HepG2 (cell line): ENCODE results near the gene FLRT3. TPM values are rescaled to one million over a fixed set of nuclear protein-coding genes. Genes with fewer than 3 reads are reported as not detected.

Experiments used
- GLI4 ChIP-seq: sonication (generic); formaldehyde crosslinking; IDR thresholded peaks from 2 replicates; pipeline ENCODE4 v1.5.1; 2020; ENCODE audit warnings: missing genetic modification reagents, mild to moderate bottlenecking, moderate library complexity, borderline replicate concordance
- HHEX ChIP-seq: IDR thresholded peaks from 2 replicates; pipeline ENCODE4 v1.6.1; 2016; ENCODE audit warnings: control low read depth
- NONO ChIP-seq, 2 experiments: fragments of 450-650 bp in 1 of 2; sonication (generic) in 1 of 2; formaldehyde crosslinking in 1 of 2; IDR thresholded peaks in 1 of 2; conservative IDR thresholded peaks in 1 of 2; 2 replicates each; pipeline versions ENCODE4 v1.6.1 to v1.8.0; 2017 to 2022; ENCODE audit warnings: mild to moderate bottlenecking in 1 of 2, missing genetic modification reagents in 1 of 2, moderate library complexity in 1 of 2
- PCBP2 ChIP-seq: fragments of 200-400 bp; formaldehyde crosslinking; optimal IDR thresholded peaks from 2 replicates; pipeline ENCODE3; 2018; ENCODE audit warnings: low read length, low read depth; ENCODE audit not compliant: poor library complexity, severe bottlenecking
- RBAK ChIP-seq: sonication (generic); formaldehyde crosslinking; IDR thresholded peaks from 2 replicates; pipeline ENCODE4 v1.5.1; 2020; ENCODE audit warnings: mild to moderate bottlenecking, missing genetic modification reagents
- TFAP4 ChIP-seq: sonication (generic); IDR thresholded peaks from 2 replicates; pipeline ENCODE4 v1.6.1; 2016; ENCODE audit warnings: low read depth, borderline replicate concordance
- ZBTB42 ChIP-seq: sonication (generic); formaldehyde crosslinking; IDR thresholded peaks from 2 replicates; pipeline ENCODE4 v1.5.0; 2020; ENCODE audit warnings: mild to moderate bottlenecking, missing genetic modification reagents
- ZFP36L2 ChIP-seq: sonication (generic); formaldehyde crosslinking; IDR thresholded peaks from 2 replicates; pipeline ENCODE4 v1.4.0; 2020; ENCODE audit warnings: missing genetic modification reagents
- ZNF878 ChIP-seq: sonication (generic); formaldehyde crosslinking; IDR thresholded peaks from 2 replicates; pipeline ENCODE4 v1.8.1; 2023; ENCODE audit warnings: mild to moderate bottlenecking, missing genetic modification reagents, moderate library complexity
- polyA plus RNA-seq, 8 experiments: library from polyadenylated mRNA; depleted of rRNA in 3 of 8; stranded (reverse) in 7 of 8; unstranded in 1 of 8; fragments of >200 nt; fragmentation: Illumina TruSeq in 4 of 8; extraction: Trizol in 4 of 8; gene quantifications; 2 replicates each; pipeline versions ENCODE4 v1.2.1 to v1.2.3, GENCODE V29; 2011 to 2016; ENCODE audit warnings: low read depth in 4 of 8, missing spikeins in 1 of 8, mixed read lengths in 1 of 8; ENCODE audit not compliant: insufficient read depth in 1 of 8
- total RNA-seq, 5 experiments: library from RNA; depleted of rRNA; stranded (reverse); fragments of >200 nt; fragmentation: Illumina TruSeq; extraction: Trizol; gene quantifications; 2 replicates each; pipeline ENCODE4 v1.2.3, GENCODE V29; 2016; ENCODE audit warnings: low read depth in 1 of 5
- TF ChIP-seq, protein P1 (sequence below): IDR thresholded peaks from 2 replicates; pipeline ENCODE4 v1.6.1; 2012; ENCODE audit warnings: low read depth, low read length, improper control_type of control experiment
- TF ChIP-seq, protein P2 (sequence below), 2 experiments: sonication (generic) in 1 of 2; formaldehyde crosslinking in 1 of 2; IDR thresholded peaks; 2 replicates each; pipeline versions ENCODE4 v1.6.1 to v1.9.0; 2014 to 2022; ENCODE audit warnings: antibody characterized with exemption in 1 of 2, borderline replicate concordance in 1 of 2, inconsistent platforms in 1 of 2, low read depth in 1 of 2, missing genetic modification reagents in 1 of 2
- TF ChIP-seq, protein P3 (sequence below): sonication (generic); formaldehyde crosslinking; IDR thresholded peaks from 2 replicates; pipeline ENCODE4 v1.5.1; 2020; ENCODE audit warnings: mild to moderate bottlenecking, missing genetic modification reagents
- TF ChIP-seq, protein P4 (sequence below): sonication (generic); formaldehyde crosslinking; IDR thresholded peaks from 2 replicates; pipeline ENCODE4 v1.5.0; 2020; ENCODE audit warnings: missing genetic modification reagents, mild to moderate bottlenecking, borderline replicate concordance

Gene FLRT3
- total and polyA plus RNA-seq, 2 of the 13 experiments (the other 11 are each of a cell fraction or from before 2014, with no cell fraction given) = 0.44 to 5.3 TPM

GRCh38 chr20:14337400-14338171, at the start of gene FLRT3 (continued):
- 0 out of 2 replicates have a peak, but pooled peaks have one; percentile 32 for TF ChIP-seq ZFP36L2
- TF ChIP-seq, protein P1, sequence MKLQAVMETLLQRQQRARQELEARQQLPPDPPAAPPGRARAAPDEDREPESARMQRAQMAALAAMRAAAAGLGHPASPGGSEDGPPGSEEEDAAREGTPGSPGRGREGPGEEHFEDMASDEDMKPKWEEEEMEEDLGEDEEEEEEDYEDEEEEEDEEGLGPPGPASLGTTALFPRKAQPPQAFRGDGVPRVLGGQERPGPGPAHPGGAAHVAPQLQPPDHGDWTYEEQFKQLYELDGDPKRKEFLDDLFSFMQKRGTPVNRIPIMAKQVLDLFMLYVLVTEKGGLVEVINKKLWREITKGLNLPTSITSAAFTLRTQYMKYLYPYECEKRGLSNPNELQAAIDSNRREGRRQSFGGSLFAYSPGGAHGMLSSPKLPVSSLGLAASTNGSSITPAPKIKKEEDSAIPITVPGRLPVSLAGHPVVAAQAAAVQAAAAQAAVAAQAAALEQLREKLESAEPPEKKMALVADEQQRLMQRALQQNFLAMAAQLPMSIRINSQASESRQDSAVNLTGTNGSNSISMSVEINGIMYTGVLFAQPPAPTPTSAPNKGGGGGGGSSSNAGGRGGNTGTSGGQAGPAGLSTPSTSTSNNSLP = peak; percentile 81; the same call in 1 of the 2 replicates
- no peak for TF ChIP-seq HHEX (CRISPR knock-in tag)
- TF ChIP-seq NONO (IDR thresholded peaks at IDR 0.05) = no peak
- TF ChIP-seq NONO (CRISPR knock-in tag; conservative IDR thresholded peaks at IDR 0.05) = no peak
- TF ChIP-seq, protein P2, sequence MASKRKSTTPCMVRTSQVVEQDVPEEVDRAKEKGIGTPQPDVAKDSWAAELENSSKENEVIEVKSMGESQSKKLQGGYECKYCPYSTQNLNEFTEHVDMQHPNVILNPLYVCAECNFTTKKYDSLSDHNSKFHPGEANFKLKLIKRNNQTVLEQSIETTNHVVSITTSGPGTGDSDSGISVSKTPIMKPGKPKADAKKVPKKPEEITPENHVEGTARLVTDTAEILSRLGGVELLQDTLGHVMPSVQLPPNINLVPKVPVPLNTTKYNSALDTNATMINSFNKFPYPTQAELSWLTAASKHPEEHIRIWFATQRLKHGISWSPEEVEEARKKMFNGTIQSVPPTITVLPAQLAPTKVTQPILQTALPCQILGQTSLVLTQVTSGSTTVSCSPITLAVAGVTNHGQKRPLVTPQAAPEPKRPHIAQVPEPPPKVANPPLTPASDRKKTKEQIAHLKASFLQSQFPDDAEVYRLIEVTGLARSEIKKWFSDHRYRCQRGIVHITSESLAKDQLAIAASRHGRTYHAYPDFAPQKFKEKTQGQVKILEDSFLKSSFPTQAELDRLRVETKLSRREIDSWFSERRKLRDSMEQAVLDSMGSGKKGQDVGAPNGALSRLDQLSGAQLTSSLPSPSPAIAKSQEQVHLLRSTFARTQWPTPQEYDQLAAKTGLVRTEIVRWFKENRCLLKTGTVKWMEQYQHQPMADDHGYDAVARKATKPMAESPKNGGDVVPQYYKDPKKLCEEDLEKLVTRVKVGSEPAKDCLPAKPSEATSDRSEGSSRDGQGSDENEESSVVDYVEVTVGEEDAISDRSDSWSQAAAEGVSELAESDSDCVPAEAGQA (IDR thresholded peaks at IDR 0.05; ENCODE audit: low read depth) = no peak
- TF ChIP-seq, protein P2 (CRISPR knock-in tag; IDR thresholded peaks at IDR 0.05; ENCODE audit: borderline replicate concordance) = no peak
- TF ChIP-seq TFAP4 = peak; percentile 12; the same call in 1 of the 2 replicates
- no peak; the same call in 1 of the 2 replicates for TF ChIP-seq ZNF878 (CRISPR knock-in tag)
- no peak for TF ChIP-seq ZBTB42 (CRISPR knock-in tag)
- TF ChIP-seq GLI4 (CRISPR knock-in tag) = no peak
- TF ChIP-seq, protein P3, sequence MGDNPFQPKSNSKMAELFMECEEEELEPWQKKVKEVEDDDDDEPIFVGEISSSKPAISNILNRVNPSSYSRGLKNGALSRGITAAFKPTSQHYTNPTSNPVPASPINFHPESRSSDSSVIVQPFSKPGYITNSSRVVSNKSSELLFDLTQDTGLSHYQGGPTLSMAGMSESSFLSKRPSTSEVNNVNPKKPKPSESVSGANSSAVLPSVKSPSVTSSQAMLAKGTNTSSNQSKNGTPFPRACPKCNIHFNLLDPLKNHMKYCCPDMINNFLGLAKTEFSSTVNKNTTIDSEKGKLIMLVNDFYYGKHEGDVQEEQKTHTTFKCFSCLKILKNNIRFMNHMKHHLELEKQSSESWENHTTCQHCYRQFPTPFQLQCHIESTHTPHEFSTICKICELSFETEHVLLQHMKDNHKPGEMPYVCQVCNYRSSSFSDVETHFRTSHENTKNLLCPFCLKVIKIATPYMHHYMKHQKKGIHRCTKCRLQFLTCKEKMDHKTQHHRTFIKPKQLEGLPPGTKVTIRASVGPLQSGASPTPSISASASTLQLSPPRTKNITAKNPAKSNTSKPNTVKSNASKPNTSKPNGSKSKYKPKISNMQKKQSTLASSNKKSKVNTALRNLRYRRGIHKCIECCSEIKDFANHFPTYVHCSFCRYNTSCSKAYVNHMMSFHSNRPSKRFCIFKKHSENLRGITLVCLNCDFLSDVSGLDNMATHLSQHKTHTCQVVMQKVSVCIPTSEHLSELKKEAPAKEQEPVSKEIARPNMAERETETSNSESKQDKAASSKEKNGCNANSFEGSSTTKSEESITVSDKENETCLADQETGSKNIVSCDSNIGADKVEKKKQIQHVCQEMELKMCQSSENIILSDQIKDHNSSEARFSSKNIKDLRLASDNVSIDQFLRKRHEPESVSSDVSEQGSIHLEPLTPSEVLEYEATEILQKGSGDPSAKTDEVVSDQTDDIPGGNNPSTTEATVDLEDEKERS = no peak
- TF ChIP-seq PCBP2 = no peak
- no peak for TF ChIP-seq RBAK (CRISPR knock-in tag)
- TF ChIP-seq, protein P4, sequence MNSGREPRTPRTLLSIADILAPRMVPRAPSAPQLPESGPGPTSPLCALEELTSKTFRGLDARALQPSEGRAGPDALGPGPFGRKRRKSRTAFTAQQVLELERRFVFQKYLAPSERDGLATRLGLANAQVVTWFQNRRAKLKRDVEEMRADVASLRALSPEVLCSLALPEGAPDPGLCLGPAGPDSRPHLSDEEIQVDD (CRISPR knock-in tag) = no peak
